SK-N-MC (cell line): Measurements from ENCODE around the gene KIFBP.

Source experiments
- EZH2 ChIP-seq: fragments of 200-600 bp; sonication (generic); IDR thresholded peaks from one replicate; pipeline ENCODE4 v1.6.1; 2017; ENCODE audit warnings: antibody characterized with exemption
- POLR2AphosphoS5 ChIP-seq: IDR thresholded peaks from 2 replicates; pipeline ENCODE4 v1.6.1; 2012; ENCODE audit warnings: mild to moderate bottlenecking, low read depth, low read length, borderline replicate concordance

- TF ChIP-seq EZH2: no peak
- no peak for TF ChIP-seq POLR2AphosphoS5
Observed at GRCh38 chr10:69022611-69023010, 34.0 kb downstream of the KIFBP start.
